Adrenal gland (tissue), 12 donors: ENCODE measurements around the gene TUBB2B. TPM values are rescaled to one million over a fixed set of nuclear protein-coding genes. Genes with fewer than 3 reads are reported as not detected.

Experiments used
- DNase-seq, 7 donors: peaks; one replicate each; pipeline ENCODE4 v3.0.0-alpha.2; 2019 to 2020
- H3K27ac ChIP-seq, 5 donors: fragments of 200-600 bp; sonication (generic) in 4 of 5; 1 replicate in 3 of 5; 2 replicates in 2 of 5; pipeline versions ENCODE4 v1.5.1 to v1.8.0; 2016 to 2020; ENCODE audit warnings: mild to moderate bottlenecking in 1 of 5
- H3K27me3 ChIP-seq: fragments of 200-600 bp; 2 replicates; pipeline ENCODE4 v1.8.0; 2021
- H3K36me3 ChIP-seq, 2 donors: fragments of 200-600 bp; replicated peaks in 1 of 2; 1 replicate in 1 of 2; 2 replicates in 1 of 2; pipeline versions ENCODE4 v1.5.1 to v1.8.0; 2018 to 2022
- H3K4me1 ChIP-seq, 2 donors: fragments of 200-600 bp; replicated peaks in 1 of 2; 1 replicate in 1 of 2; 2 replicates in 1 of 2; pipeline versions ENCODE4 v1.5.1 to v1.8.0; 2018 to 2021
- H3K4me3 ChIP-seq, 4 donors: fragments of 200-600 bp; sonication (generic) in 3 of 4; one replicate each; pipeline ENCODE4 v1.5.1; 2016 to 2018
- H3K9me3 ChIP-seq, 3 donors: fragments of 200-600 bp; sonication (generic) in 1 of 3; replicated peaks in 1 of 3; 1 replicate in 2 of 3; 2 replicates in 1 of 3; pipeline versions ENCODE4 v1.5.1 to v1.8.0; 2016 to 2021
- POLR2A ChIP-seq, 2 donors: fragments of 450-650 bp; IDR thresholded peaks; one replicate each; pipeline ENCODE4 v1.6.1; 2017; ENCODE audit warnings: antibody characterized with exemption in 2 of 2, mild to moderate bottlenecking in 2 of 2, moderate library complexity in 1 of 2
- WGBS, 4 donors: extraction: QIAGEN DNeasy Blood & Tissue Kit in 2 of 4; methylation state at CpG; one replicate each; pipeline versions ENCODE4 v1.1.5 to v1.1.7; 2013 to 2017; 5-methylcytosine and 5-hydroxymethylcytosine counted together
- intact Hi-C, 2 donors: fragments of 100-400 bp; cut with DNase I; formaldehyde crosslinking; loops; one replicate each; pipeline versions ENCODE4 v1.14.1 to v1.15.0; 2022 to 2023
- polyA plus RNA-seq, 3 donors: library from polyadenylated mRNA; stranded (reverse); fragments of 200-250 nt in 2 of 3; fragments of 350-450 nt in 1 of 3; fragmentation: Illumina TruSeq in 1 of 3; extraction: RNeasy Lipid Tissue Mini Kit (QIAGEN cat#74804) in 1 of 3; gene quantifications; one replicate each; pipeline ENCODE4 v1.2.3, GENCODE V29; 2013 to 2014
- total RNA-seq, 9 donors: library from RNA; depleted of rRNA in 4 of 9; stranded (reverse); fragments of >200 nt in 4 of 9; fragments of 120-200 nt in 1 of 9; fragmentation: NEBNext Ultra II Directional in 1 of 9; extraction: Animal tissue kit (Norgen Biotek cat#: 25700) in 1 of 9; gene quantifications; one replicate each; pipeline versions ENCODE4 v1.1.0 to v1.2.4, GENCODE V29; 2013 to 2023
- TF ChIP-seq, protein P1 (sequence below), 6 experiments: fragments of 450-650 bp in 4 of 6; fragments of 200-600 bp in 2 of 6; sonication (generic) in 1 of 6; IDR thresholded peaks; 1 replicate in 5 of 6; 2 replicates in 1 of 6; pipeline versions ENCODE4 v1.5.1 to v1.8.0; 2016 to 2021; ENCODE audit warnings: antibody characterized with exemption in 6 of 6, mild to moderate bottlenecking in 2 of 6, moderate library complexity in 1 of 6
- donor health status: healthy with polysubstance abuse.
- donor health status: Bipolar disorder and iron deficiency.
- donor health status: DM: yes; HTN: yes; CAD: no.
- donor health status: DM: no; HTN: no; CAD: no.
- donor health status: DM: no; HTN: no; CAD: no.
- donor health status: DM: yes; HTN: yes; CAD: no.

The TUBB2B gene
- total and polyA plus RNA-seq, 12 donors = 0.98 to 37.3 (median 2.1) TPM; not detected in 1

DNA sequence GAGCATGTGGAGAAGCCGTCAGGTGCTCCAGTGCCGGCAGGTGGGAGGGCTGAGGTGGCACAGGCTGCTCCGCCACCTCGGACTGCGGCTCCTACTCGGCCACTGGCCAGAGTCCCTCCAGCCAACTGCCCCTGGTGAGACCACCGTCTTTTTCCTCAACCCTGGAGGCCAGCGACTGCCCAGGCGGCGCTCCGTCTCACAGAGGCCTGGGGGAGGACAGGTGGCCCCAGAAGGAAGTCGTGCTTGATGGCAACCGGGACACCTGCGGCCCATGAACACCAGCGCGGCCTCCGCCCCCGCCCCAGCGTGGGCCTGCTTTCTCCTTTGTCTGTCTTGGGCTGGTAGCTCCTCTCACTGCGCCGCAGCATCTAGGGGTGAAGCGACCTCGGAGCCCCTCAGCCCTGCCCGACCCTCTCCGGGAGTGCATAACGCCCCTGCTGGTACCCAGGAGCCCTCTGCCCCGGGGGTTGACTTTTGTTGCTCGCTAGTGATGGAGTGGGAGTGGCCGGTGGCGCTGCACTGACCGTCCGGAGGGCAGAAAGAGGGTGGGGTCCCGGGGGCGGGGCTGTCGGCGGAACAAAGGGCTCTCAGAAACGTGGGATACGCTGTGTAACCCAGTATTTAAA lies 706 bp upstream of the TUBB2B start:
- H3K27me3 ChIP-seq = peaks cover 38% of the 10 kb centered on the region
- DNase-seq = no peak
- intact Hi-C loops = no loop called here
- peak overlapping the region in 1 of 4 donors; percentile 45 for H3K4me3 ChIP-seq
- H3K27ac ChIP-seq = no peak overlapping the region
- H3K36me3 ChIP-seq = no peaks in the 10 kb centered on the region
- no peaks in the 10 kb centered on the region for H3K9me3 ChIP-seq
- H3K4me1 ChIP-seq = peaks cover 14 to 48% of the 10 kb centered on the region in 2 donors
- WGBS, 4 donors = 2 to 13% (median 3%) methylated on average over 6 to 38 of the region's 38 CpGs
- TF ChIP-seq, protein P1, sequence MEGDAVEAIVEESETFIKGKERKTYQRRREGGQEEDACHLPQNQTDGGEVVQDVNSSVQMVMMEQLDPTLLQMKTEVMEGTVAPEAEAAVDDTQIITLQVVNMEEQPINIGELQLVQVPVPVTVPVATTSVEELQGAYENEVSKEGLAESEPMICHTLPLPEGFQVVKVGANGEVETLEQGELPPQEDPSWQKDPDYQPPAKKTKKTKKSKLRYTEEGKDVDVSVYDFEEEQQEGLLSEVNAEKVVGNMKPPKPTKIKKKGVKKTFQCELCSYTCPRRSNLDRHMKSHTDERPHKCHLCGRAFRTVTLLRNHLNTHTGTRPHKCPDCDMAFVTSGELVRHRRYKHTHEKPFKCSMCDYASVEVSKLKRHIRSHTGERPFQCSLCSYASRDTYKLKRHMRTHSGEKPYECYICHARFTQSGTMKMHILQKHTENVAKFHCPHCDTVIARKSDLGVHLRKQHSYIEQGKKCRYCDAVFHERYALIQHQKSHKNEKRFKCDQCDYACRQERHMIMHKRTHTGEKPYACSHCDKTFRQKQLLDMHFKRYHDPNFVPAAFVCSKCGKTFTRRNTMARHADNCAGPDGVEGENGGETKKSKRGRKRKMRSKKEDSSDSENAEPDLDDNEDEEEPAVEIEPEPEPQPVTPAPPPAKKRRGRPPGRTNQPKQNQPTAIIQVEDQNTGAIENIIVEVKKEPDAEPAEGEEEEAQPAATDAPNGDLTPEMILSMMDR (IDR thresholded peaks at IDR 0.05) = no peak
- no peak for TF ChIP-seq POLR2A (IDR thresholded peaks at IDR 0.05)

DNA sequence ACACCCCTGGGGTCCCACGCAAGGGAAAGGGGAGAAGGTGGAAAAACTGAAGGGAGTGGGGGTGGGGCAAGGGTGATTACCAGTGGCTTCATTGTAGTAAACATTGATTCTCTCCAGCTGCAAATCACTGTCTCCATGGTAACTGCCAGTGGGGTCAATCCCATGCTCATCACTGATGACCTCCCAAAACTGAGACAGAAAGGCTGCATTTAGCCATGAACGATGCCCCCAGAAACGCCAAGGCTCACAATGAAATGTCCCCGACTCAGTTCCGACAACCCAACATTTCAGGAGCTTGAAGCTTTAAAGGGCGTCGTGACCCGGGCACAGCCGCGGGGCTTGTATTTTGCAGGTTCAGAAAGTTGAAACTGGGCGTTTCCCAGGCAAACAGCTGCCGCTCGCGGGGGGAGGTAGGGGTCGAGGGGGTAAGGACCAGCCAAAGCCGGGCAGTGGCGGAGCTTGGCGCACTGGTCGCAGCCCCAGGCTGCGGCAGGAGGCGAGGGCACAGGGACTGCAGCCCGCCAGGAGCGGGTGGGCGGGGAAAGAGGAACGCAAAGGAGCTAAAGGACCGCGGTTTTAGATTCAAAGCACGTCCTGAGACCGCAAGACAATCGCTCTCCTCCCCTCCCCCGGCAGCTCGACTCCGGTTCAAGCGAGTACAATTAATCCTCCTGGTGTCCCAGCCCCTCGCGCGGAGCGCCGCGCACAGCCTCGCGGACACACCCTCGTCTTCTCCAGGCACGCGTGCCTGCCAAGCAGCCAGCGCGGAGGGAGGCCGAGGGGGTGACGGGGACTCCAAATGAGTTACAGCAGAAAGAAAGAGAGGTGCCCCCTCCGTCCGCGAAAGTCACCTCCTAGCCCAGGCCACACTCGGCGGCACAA lies 731 bp downstream of the TUBB2B start:
- H3K4me3 ChIP-seq = peak overlapping the region in 1 of 4 donors; percentile 45
- no peak overlapping the region for H3K27ac ChIP-seq
- peaks cover 38% of the 10 kb centered on the region for H3K27me3 ChIP-seq
- H3K4me1 ChIP-seq = peaks cover 14 to 42% of the 10 kb centered on the region in 2 donors
- DNase-seq = no peak
- H3K9me3 ChIP-seq = no peaks in the 10 kb centered on the region
- intact Hi-C loops = no loop called here
- no peaks in the 10 kb centered on the region for H3K36me3 ChIP-seq
- TF ChIP-seq POLR2A (IDR thresholded peaks at IDR 0.05) = no peak
- TF ChIP-seq, protein P1 (IDR thresholded peaks at IDR 0.05) = no peak
- WGBS, 4 donors = 2 to 7% (median 3%) methylated on average over 20 to 54 of the region's 54 CpGs

DNA sequence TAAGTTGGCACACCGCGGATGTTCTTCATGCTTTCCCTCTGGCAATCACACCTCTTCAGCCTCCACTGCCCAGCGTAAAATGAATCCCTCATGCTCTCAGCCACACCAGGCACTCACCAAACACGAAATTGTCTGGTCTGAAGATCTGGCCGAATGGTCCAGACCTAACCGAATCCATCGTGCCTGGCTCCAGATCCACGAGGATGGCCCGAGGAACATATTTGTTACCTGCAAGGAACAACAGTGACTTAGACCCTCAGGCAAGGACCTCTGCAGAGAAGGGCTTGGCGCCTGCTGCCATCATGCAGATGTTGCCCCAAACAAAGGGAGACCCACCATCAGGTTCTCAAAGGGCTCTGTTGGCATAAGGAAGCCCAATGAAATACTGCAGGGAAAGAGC lies 1.4 kb downstream of the TUBB2B start:
- WGBS, 4 donors = 89 to 93% (median 91%) methylated on average over 10 of the region's 10 CpGs
- intact Hi-C loops = no loop called here
- no peak for DNase-seq
- Histone ChIP-seq H3K27ac (no peak overlapping the region), H3K4me3 (no peak overlapping the region), H3K4me1 (peaks cover 14 to 36% of the 10 kb centered on the region in 2 donors), H3K9me3 (no peaks in the 10 kb centered on the region), H3K27me3 (peaks cover 38% of the 10 kb centered on the region), H3K36me3 (no peaks in the 10 kb centered on the region)
- TF ChIP-seq, protein P1 (IDR thresholded peaks at IDR 0.05) = no peak
- TF ChIP-seq POLR2A (IDR thresholded peaks at IDR 0.05) = no peak

DNA sequence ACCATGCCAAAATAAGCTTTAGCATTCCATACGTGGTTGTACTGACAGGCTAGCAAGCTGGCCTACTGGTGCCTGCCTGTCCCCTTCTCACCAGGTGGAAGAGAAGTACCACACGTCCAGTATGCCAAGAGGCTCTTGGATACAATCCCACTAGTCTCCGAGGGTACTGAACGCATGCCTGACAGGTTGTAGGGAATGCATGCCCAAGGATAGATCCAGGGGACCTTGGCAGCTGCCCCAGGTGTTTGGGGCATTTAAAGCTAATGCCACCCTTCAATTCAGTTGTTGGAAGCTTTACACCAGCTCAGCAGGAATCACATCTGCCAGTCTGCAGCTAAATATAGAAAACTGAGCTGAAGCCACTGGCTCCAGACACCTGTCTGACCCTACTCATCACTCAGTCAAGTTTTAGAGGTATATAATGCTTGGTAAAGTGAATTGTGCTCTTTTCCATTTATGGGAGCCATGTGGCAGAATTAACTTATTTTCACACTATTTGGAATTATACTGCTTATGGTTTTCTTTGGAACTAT lies 4.9 kb downstream of the TUBB2B start:
- H3K9me3 ChIP-seq = no peaks in the 10 kb centered on the region
- no peak for TF ChIP-seq POLR2A (IDR thresholded peaks at IDR 0.05)
- TF ChIP-seq, protein P1 (IDR thresholded peaks at IDR 0.05) = no peak
- peaks cover 8 to 12% of the 10 kb centered on the region in 2 donors for H3K4me1 ChIP-seq
- WGBS, 4 donors = 52 to 76% (median 71%) methylated on average over 4 of the region's 4 CpGs
- no peak overlapping the region for H3K27ac ChIP-seq
- no peak for DNase-seq
- intact Hi-C loops = no loop called here
- H3K36me3 ChIP-seq = no peaks in the 10 kb centered on the region
- H3K27me3 ChIP-seq = peaks cover 16% of the 10 kb centered on the region
- no peak overlapping the region for H3K4me3 ChIP-seq
